ENCODE results near the gene DDX20. TPM values are rescaled to one million over a fixed set of nuclear protein-coding genes. Genes with fewer than 3 reads are reported as not detected.

Gene DDX20
- total RNA-seq, 1 experiment from 2014 or later: 22.4 TPM

Other genes starting within 250 kb of the DDX20 start
- gene RAP1A, start 136.1 kb upstream of the DDX20 start, total RNA-seq (2014; rRNA removed; shearing (Covaris generic); ENCODE audit: low replicate concordance): 20.6 and 35.6 TPM in 2 replicates
- 1.1 TPM in 2 replicates for gene INKA2, start 16.5 kb upstream of the DDX20 start, total RNA-seq (2014; rRNA removed; shearing (Covaris generic); ENCODE audit: low replicate concordance)
- gene KCND3, start 233.8 kb downstream of the DDX20 start, total RNA-seq (2014; rRNA removed; shearing (Covaris generic); ENCODE audit: low replicate concordance): 0.07 and 0.10 TPM in 2 replicates